ENCODE measurements around the gene EEF1G.

Gene EEF1G

DNA sequence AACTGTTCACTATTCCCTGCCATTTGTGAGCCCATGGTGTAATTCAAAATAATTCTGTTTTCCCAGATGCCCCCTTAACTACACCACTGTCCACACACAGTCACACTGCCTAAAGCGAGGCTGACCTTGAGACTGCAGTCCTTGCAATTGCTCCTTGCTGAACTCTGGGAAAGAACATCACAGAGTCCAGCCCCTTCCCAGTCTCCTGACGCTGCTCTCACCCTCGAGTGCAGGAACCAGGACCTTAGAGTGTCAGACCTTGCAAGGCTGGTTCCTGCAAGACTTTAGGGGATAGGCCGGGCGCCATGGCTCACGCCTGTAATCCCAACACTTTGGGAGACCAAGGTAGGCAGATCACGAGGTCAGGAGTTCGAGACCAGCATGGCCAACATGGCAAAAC, 60.7 kb downstream of the EEF1G start:
- no peak for TF ChIP-seq EZH2phosphoT487 (IDR thresholded peaks at IDR 0.05; ENCODE audit: borderline replicate concordance, low read length)
- TF ChIP-seq, protein P1, sequence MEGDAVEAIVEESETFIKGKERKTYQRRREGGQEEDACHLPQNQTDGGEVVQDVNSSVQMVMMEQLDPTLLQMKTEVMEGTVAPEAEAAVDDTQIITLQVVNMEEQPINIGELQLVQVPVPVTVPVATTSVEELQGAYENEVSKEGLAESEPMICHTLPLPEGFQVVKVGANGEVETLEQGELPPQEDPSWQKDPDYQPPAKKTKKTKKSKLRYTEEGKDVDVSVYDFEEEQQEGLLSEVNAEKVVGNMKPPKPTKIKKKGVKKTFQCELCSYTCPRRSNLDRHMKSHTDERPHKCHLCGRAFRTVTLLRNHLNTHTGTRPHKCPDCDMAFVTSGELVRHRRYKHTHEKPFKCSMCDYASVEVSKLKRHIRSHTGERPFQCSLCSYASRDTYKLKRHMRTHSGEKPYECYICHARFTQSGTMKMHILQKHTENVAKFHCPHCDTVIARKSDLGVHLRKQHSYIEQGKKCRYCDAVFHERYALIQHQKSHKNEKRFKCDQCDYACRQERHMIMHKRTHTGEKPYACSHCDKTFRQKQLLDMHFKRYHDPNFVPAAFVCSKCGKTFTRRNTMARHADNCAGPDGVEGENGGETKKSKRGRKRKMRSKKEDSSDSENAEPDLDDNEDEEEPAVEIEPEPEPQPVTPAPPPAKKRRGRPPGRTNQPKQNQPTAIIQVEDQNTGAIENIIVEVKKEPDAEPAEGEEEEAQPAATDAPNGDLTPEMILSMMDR (IDR thresholded peaks at IDR 0.05; ENCODE audit: low read depth, low read length, poor library complexity, severe bottlenecking), result no peak
- H3K9me2 ChIP-seq (replicated peaks; ENCODE audit: control insufficient read depth, low read length), result no peaks in the 10 kb centered on the region
- H3K4me2 ChIP-seq (ENCODE audit: low read length), result no peak overlapping the region
- H3K9me3 ChIP-seq (ENCODE audit: control insufficient read depth, insufficient read depth, low read length), result no peaks in the 10 kb centered on the region
- H3K79me2 ChIP-seq (ENCODE audit: control insufficient read depth, low read length), result no peaks in the 10 kb centered on the region
- H3K36me3 ChIP-seq (ENCODE audit: control insufficient read depth, low read length), result no peaks in the 10 kb centered on the region
- no peaks in the 10 kb centered on the region for H3F3A ChIP-seq (ENCODE audit: control insufficient read depth, insufficient read depth)
- H3K27me3 ChIP-seq (ENCODE audit: control insufficient read depth, low read length), result peaks cover 5% of the 10 kb centered on the region; the same call in 1 of the 2 replicates
- no peaks in the 10 kb centered on the region for H3K4me1 ChIP-seq (ENCODE audit: control insufficient read depth, low read length)
- no peaks in the 10 kb centered on the region for H4K20me1 ChIP-seq (ENCODE audit: control insufficient read depth, insufficient read depth, low read depth, low read length)
- H3K4me3 ChIP-seq (ENCODE audit: low read length), result no peak overlapping the region
- no peak overlapping the region for H3K27ac ChIP-seq (ENCODE audit: low read depth, low read length)
